H1 (cell line): Measurements from ENCODE around the gene VSNL1. TPM values are rescaled to one million over a fixed set of nuclear protein-coding genes. Genes with fewer than 3 reads are reported as not detected.

ENCODE experiments used
- CBX5 ChIP-seq: fragments of 300-800, 300-1000 bp; sonication (generic); IDR thresholded peaks from 2 replicates; pipeline ENCODE4 v1.7.1; 2016; ENCODE audit warnings: antibody characterized with exemption, low read length, low read depth
- CBX8 ChIP-seq: fragments of 300-800, 300-1000 bp; sonication (generic); IDR thresholded peaks from 2 replicates; pipeline ENCODE4 v1.7.1; 2016; ENCODE audit warnings: low read depth, low read length, borderline replicate concordance
- CREB1 ChIP-seq: IDR thresholded peaks from 2 replicates; pipeline ENCODE4 v1.6.1; 2012; ENCODE audit warnings: inconsistent platforms
- CTBP2 ChIP-seq: IDR thresholded peaks from 2 replicates; pipeline ENCODE4 v1.7.0; 2011; ENCODE audit warnings: borderline replicate concordance, mild to moderate bottlenecking, moderate library complexity, mixed read lengths, low read length; ENCODE audit not compliant: insufficient read depth, insufficient read length
- EZH2 ChIP-seq: fragments of 200-600 bp; sonication (generic); IDR thresholded peaks from 2 replicates; pipeline ENCODE4 v1.7.1; 2012; ENCODE audit warnings: low read depth, mild to moderate bottlenecking, moderate library complexity, low read length, inconsistent platforms; ENCODE audit not compliant: severe bottlenecking
- HDAC2 ChIP-seq, 2 experiments: fragments of 300-600 bp in 1 of 2; sonication (generic) in 1 of 2; IDR thresholded peaks; 2 replicates each; pipeline ENCODE4 v1.6.1; 2011 to 2012; ENCODE audit warnings: low read depth in 2 of 2, low read length in 2 of 2, mild to moderate bottlenecking in 2 of 2, moderate library complexity in 2 of 2, borderline replicate concordance in 1 of 2, inconsistent platforms in 1 of 2
- KDM1A ChIP-seq: fragments of 200-600, 300-600 bp; sonication (generic); IDR thresholded peaks from 2 replicates; pipeline ENCODE4 v1.7.1; 2016; ENCODE audit warnings: mild to moderate bottlenecking, low read length, borderline replicate concordance
- KDM4A ChIP-seq: IDR thresholded peaks from one replicate; pipeline ENCODE4 v1.7.1; 2012; ENCODE audit warnings: low read depth, mild to moderate bottlenecking, moderate library complexity, low read length, inconsistent platforms; ENCODE audit not compliant: severe bottlenecking
- KDM5A ChIP-seq: fragments of 200-600 bp; IDR thresholded peaks from 2 replicates; pipeline ENCODE4 v1.7.1; 2012; ENCODE audit warnings: mild to moderate bottlenecking, low read length, inconsistent platforms, mixed read lengths
- NANOG ChIP-seq: IDR thresholded peaks from 2 replicates; pipeline ENCODE4 v1.6.1; 2011; ENCODE audit warnings: low read length, low read depth, mild to moderate bottlenecking, inconsistent platforms; ENCODE audit not compliant: insufficient read depth, poor library complexity, severe bottlenecking
- NRF1 ChIP-seq: IDR thresholded peaks from 2 replicates; pipeline ENCODE4 v1.6.1; 2011; ENCODE audit warnings: mild to moderate bottlenecking, low read depth, low read length, improper control_type of control experiment
- POLR2A ChIP-seq, 2 experiments: IDR thresholded peaks; 1 replicate in 1 of 2; 2 replicates in 1 of 2; pipeline ENCODE4 v1.6.1; 2011; ENCODE audit warnings: low read depth in 2 of 2, low read length in 2 of 2, mild to moderate bottlenecking in 2 of 2; ENCODE audit errors: control extremely low read depth in 1 of 2
- RBBP5 ChIP-seq: IDR thresholded peaks from 2 replicates; pipeline ENCODE4 v1.7.1; 2012; ENCODE audit warnings: low read depth, mild to moderate bottlenecking, inconsistent platforms, low read length, moderate library complexity, borderline replicate concordance
- SP1 ChIP-seq: IDR thresholded peaks from 2 replicates; pipeline ENCODE4 v1.6.1; 2011; ENCODE audit warnings: low read depth, low read length
- ZNF274 ChIP-seq: IDR thresholded peaks from 2 replicates; pipeline ENCODE4 v1.7.0; 2012; ENCODE audit warnings: low read length, borderline replicate concordance; ENCODE audit errors: extremely low read depth
- polyA plus RNA-seq, 7 experiments: library from polyadenylated mRNA; depleted of rRNA in 3 of 7; stranded (reverse) in 5 of 7; unstranded in 2 of 7; fragments of >200 nt in 5 of 7; fragments of 200-250 nt in 2 of 7; gene quantifications; 1 replicate in 5 of 7; 2 replicates in 1 of 7; 4 replicates in 1 of 7; pipeline versions ENCODE4 v1.2.1 to v1.2.3, GENCODE V29; 2011 to 2013; ENCODE audit warnings: missing spikeins in 2 of 7, mixed read lengths in 2 of 7
- total RNA-seq: library from RNA; stranded (reverse); fragmentation: NEBNext Ultra II Directional; extraction: Animal tissue kit (Norgen Biotek cat#: 25700); gene quantifications from 2 replicates; pipeline ENCODE4 v1.2.1, GENCODE V29; 2021
- TF ChIP-seq, protein P1 (sequence below): IDR thresholded peaks from 2 replicates; pipeline ENCODE4 v1.6.1; 2012; ENCODE audit warnings: low read length, inconsistent platforms
- TF ChIP-seq, protein P2 (sequence below), 3 experiments: IDR thresholded peaks; 1 replicate in 2 of 3; 2 replicates in 1 of 3; pipeline versions ENCODE4 v1.5.1 to v1.6.1; 2011; ENCODE audit warnings: low read length in 3 of 3, mild to moderate bottlenecking in 3 of 3, inconsistent platforms in 2 of 3, low read depth in 1 of 3, moderate library complexity in 1 of 3; ENCODE audit not compliant: insufficient read depth in 1 of 3; ENCODE audit errors: control extremely low read depth in 1 of 3
- TF ChIP-seq, protein P3 (sequence below): IDR thresholded peaks from 2 replicates; pipeline ENCODE4 v1.6.1; 2012; ENCODE audit warnings: inconsistent platforms

Gene VSNL1
- total and polyA plus RNA-seq, 2 of the 8 experiments (the other 6 are each of a cell fraction or from before 2014, with no cell fraction given), result 49.4 to 108 TPM

DNA sequence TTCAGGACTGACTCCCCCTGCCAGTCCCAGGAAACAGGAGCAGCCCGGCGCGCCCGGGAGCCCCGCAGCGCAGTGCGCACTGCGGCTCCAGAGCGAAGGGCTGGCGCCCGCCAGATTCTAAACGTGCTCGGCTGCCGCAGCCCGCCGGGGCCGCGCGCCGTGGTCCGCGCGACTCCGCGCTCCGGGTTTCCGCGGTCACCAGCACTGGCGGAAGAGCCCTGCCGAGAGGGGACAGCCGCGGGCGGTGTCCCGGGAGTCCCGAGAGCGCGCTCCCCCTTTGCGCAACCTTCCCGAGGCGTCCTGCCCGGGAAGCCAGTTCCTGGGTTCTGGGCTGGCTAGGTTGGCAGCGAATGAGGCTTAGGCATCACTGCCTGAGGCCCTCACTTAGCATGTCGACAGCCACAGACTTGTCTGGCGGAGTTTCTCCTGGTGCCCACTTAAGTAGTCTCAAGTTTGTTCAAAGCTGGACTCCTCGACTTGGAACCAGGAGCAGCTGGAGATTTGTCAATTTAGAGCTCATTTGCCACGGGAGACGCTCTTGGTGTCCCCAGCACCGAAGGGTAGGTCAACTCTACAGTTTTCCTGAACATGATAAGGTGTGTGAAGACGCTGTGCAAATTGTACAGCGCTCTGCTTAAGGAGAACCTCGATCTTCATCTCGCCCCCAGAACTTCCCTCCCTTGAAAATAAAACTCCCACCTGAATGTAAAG is 1.5 kb upstream of the VSNL1 start (continued):
- TF ChIP-seq, protein P1, sequence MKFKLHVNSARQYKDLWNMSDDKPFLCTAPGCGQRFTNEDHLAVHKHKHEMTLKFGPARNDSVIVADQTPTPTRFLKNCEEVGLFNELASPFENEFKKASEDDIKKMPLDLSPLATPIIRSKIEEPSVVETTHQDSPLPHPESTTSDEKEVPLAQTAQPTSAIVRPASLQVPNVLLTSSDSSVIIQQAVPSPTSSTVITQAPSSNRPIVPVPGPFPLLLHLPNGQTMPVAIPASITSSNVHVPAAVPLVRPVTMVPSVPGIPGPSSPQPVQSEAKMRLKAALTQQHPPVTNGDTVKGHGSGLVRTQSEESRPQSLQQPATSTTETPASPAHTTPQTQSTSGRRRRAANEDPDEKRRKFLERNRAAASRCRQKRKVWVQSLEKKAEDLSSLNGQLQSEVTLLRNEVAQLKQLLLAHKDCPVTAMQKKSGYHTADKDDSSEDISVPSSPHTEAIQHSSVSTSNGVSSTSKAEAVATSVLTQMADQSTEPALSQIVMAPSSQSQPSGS, result no peak
- TF ChIP-seq NANOG (no peak), KDM4A (peak; percentile 27), CBX5 (no peak), CBX8 (no peak), HDAC2 (IDR thresholded peaks at IDR 0.05; ENCODE audit: borderline replicate concordance in 1 of 2, low read depth in 2 of 2, low read length in 2 of 2) (peak; percentile 66 to 77; a peak in 1 of 4 replicates), CREB1 (no peak), KDM1A (no peak), RBBP5 (peak; percentile 81; the same call in 1 of the 2 replicates), POLR2A (IDR thresholded peaks at IDR 0.05; ENCODE audit: control extremely low read depth in 1 of 2, low read depth in 2 of 2, low read length in 2 of 2) (peak; percentile 38 to 59), KDM5A (no peak), NRF1 (no peak), ZNF274 (no peak), SP1 (peak; percentile 91), CTBP2 (peak; percentile 30), EZH2 (no peak)
- TF ChIP-seq, protein P2, sequence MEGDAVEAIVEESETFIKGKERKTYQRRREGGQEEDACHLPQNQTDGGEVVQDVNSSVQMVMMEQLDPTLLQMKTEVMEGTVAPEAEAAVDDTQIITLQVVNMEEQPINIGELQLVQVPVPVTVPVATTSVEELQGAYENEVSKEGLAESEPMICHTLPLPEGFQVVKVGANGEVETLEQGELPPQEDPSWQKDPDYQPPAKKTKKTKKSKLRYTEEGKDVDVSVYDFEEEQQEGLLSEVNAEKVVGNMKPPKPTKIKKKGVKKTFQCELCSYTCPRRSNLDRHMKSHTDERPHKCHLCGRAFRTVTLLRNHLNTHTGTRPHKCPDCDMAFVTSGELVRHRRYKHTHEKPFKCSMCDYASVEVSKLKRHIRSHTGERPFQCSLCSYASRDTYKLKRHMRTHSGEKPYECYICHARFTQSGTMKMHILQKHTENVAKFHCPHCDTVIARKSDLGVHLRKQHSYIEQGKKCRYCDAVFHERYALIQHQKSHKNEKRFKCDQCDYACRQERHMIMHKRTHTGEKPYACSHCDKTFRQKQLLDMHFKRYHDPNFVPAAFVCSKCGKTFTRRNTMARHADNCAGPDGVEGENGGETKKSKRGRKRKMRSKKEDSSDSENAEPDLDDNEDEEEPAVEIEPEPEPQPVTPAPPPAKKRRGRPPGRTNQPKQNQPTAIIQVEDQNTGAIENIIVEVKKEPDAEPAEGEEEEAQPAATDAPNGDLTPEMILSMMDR (IDR thresholded peaks at IDR 0.05; ENCODE audit: control extremely low read depth in 1 of 3, insufficient read depth in 1 of 3, low read depth in 1 of 3, low read length in 3 of 3), result peak in 1 of 3 experiments; percentile 5; a peak in 1 of 4 replicates
- TF ChIP-seq, protein P3, sequence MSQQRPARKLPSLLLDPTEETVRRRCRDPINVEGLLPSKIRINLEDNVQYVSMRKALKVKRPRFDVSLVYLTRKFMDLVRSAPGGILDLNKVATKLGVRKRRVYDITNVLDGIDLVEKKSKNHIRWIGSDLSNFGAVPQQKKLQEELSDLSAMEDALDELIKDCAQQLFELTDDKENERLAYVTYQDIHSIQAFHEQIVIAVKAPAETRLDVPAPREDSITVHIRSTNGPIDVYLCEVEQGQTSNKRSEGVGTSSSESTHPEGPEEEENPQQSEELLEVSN, result peak; percentile 82
